HG03520 (cell line): ENCODE data around the gene ATF5.
"Not testable (repeated sequence)": the region's sequence is repeated elsewhere in the genome, so short reads cannot be mapped to it uniquely, and the experiment has no call there.

Experiments used
- ATAC-seq: cut with Tn5 transposase; IDR thresholded peaks from one replicate; pipeline ENCODE4 v1.9.1; 2021; ENCODE audit warnings: mild to moderate bottlenecking, moderate library complexity; ENCODE audit not compliant: unreplicated experiment

Gene ATF5

DNA sequence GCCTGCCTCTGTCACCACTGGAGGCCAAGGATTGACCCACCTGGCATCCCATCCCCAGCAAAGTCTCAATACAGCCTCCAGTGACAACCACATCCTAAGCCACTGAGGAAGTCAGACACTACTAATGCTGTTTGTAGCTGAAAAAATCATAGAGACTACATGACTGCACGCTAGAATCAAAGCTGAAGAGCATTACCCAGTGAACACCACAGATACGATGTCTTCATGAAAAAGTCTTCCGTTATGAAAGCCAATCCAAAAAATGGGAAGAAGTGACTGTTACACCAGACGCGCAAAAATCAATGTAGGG is 11.4 kb downstream of the ATF5 start:
- ATAC-seq = no peak

DNA sequence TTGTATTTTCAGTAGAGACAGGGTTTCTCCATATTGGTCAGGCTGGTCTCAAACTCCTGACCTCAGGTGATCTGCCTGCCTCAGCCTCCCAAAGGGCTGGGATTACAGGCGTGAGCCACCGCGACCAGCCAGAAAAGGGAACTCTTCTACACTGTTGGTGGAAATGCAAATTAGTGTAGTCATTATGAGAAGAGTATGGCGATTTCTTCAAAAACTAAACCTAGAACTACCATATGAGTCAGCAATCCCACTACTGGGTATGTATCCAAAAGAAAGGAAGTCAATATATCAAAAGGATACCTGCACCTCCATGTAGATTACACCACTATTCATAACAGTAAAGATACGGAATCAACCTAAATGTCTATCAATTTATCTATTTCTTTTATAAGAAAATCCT is 15.6 kb downstream of the ATF5 start:
- not testable (repeated sequence) for ATAC-seq

- ATAC-seq = no peak
These were observed 17.4 kb downstream of the ATF5 start for GRCh38 chr19:49946415-49946814.

DNA sequence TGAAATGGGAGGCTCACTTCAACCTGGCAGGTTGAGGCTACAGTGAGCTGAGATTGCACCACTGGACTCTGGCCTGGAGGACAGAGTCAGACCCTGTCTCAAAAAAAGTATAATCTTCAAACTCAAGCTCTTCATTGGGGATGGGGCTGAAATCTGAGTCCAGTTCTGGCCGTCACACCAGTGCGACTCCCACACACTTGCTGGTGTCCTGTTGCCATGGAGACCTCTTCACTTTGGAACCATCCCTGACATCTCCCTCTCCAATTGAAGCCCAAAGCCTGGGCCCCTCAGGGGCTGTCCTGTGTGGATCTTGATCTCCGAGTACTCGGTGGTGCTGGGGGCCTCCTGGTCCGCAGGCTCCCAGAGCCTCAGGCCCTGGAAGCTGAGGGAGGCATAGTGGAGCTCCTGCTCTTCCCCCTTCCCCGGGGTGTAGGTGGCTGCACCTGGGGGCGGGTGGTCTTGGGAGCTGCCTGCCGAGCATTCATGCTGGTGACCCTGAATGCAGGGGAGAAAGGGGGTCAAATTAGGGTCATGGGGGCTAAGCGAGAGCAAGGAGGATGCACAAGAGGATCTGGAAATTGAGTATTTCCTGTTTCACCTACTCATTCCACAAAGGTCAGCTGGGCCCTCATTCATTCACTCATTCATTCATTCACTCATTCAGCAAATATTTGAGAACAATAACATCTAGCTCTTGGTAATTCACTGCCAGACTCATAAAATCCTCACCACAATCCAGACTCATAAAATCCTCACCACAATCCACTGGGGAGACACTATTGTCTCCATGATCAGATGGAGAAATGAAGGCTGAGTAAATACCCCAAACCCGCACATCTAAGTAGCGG is 21.0 kb downstream of the ATF5 start:
- ATAC-seq = no peak

- no peak for ATAC-seq
These were observed 21.6 kb downstream of the ATF5 start for GRCh38 chr19:49950590-49950948.

DNA sequence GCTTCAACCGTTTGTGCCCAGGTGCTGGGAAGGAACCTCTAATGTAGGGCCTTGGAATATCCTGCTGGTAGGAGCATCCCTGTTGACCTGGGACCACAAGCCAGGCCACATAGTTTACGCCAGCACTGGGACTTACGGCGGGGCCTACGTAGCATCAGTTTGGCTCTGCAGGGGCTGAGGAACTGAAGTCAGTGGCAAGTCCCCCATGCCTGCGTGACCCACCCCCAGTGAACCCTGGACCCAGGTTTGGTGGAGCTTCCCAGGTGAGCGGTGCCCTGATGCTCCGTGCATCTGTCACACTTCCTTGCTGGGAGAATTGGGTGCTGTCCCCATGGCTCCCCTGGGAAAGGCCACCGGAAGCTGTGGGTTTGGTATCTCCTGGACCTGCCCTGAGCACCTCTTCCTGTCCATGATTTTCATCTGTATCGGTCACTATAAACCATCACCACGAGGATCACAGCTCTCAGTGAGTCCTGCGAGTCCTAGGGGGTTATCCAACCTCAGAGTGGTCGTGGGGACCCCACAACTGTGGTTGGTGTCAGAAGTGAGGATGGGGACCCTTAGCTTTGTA is 22.0 kb downstream of the ATF5 start:
- no peak for ATAC-seq

- no peak for ATAC-seq
These were observed 22.9 kb downstream of the ATF5 start for GRCh38 chr19:49951806-49952478.

- no peak for ATAC-seq
These were observed 23.5 kb downstream of the ATF5 start for GRCh38 chr19:49952479-49952836.

GRCh38 chr19:49952906-49953305 is 23.9 kb downstream of the ATF5 start:
- no peak for ATAC-seq

DNA sequence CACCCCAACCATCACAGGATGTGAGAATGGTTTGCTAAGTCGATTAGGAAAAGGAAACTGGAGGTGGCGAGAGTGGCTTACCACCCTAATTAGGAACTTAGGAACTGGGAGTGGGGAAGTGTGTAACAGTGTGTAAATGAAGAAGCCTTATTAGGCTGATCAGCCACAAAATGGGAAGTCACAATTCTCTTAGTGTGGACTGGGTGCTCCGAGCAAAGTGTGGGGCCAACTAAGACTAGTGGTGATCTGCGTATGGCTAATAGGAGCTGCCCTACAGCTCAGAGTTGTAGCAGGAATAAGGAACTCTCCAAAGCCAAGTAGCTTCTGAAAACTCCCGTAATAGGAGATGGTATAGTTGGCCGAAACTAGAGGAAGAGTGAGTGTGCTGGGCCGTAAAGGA is 24.4 kb downstream of the ATF5 start:
- no peak for ATAC-seq

DNA sequence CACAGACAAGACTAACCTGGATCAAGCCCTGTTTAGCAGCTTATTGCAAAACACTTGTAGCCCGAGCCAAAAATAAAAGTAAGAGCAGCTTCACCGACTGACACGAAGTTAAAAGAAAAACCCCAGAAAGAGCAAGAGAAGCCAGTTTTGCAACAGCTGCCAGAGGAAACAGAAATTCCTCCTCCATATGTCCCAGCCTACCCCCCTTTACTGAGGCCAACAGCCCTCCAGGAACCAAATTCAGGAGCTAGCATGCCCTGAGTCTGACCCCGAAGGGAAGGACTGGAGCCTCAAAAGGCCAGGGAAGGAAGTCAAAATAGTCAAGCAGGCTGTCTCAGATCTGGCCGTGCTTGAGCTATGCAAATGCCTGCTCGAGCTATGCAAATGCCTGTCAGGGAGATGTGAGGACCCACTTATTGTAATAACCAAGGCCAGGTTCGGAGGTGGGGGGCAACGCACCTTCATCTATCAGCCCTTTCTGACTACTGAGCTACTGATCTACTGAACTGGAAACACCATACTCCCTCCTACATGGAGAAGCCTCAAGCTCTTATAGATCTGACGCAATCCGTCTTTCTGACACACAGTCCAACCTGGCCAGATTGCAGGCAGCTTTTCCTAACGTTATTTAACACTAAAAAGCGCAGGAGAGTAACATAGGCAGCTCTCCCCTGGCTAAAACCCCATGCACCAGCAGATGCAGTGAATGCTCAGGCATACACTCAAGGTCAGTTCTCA is 25.3 kb downstream of the ATF5 start:
- no peak for ATAC-seq

DNA sequence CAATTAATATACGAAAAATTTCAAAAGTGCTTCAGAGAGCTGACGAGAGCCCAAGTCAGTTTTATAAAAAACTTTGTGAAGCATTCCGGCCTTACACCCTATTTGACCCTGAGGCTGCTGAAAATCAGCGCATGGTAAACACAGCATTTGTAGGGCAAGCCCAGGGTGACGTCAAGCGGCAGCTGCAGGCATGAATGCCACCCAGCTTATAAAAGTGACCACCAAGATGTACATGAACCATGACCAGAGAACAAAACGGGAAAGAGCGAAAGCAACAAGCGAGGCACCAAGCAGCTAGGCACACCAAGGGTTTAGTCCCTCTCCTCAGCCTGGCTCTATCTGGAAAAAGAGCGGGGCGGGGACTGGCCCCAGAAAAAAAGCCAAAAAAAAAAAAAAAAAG is 25.9 kb downstream of the ATF5 start:
- ATAC-seq = no peak

GRCh38 chr19:49956115-49956495 is 27.1 kb downstream of the ATF5 start:
- no peak for ATAC-seq

DNA sequence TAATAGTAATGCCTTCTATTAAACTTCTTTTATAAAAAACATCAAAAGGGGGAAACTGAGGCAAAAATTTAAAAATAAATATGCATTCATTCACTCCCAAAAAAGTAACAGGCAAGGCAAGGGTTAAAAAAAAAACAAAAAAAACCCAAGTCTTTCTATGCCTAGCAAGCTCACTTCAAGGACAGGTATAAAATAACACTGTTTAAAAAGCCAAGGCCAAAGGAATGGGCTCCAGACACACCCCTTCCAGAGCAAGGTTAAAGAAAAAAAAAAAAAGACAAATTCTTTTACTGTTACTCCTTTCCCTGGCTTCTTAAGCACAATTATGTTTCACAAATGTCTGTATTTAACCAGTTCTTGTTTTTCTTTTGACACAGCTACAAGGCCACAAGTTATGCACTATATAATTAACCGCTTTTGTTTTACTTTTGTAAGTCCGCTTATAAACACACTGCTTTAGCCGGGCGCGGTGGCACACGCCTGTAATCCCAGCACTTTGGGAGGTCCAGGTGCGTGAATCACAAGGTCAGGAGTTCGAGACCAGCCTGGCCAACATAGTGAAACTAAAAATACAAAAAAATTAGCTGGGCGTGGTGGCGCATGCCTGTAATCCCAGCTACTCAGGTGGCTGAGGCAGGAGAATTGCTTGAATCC is 28.4 kb downstream of the ATF5 start:
- no peak for ATAC-seq

DNA sequence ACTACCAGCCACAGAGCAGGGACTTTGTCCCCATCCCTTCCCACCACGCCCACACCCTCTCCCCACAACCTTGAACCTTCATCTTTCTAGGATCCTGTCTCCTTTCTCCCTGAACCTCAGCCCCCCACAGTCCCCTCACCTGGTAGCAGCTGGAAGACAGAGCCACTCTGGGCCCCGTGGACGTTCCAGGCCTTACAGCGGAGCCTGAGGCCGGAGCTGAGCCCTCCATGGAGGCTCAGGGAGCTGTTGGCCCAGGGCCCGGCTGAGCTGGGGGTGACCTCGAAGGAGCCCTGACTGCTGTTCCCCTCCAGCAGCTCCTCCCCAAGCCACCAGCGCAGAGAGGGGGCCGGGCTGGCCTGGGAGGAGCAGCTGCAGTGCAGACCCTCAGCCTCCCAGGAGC is 29.1 kb downstream of the ATF5 start:
- ATAC-seq = not testable (repeated sequence)

- not testable (repeated sequence) for ATAC-seq
These were observed 29.6 kb downstream of the ATF5 start for GRCh38 chr19:49958596-49958995.

- ATAC-seq = not testable (repeated sequence)
These were observed 30.9 kb downstream of the ATF5 start for GRCh38 chr19:49959892-49960291.

DNA sequence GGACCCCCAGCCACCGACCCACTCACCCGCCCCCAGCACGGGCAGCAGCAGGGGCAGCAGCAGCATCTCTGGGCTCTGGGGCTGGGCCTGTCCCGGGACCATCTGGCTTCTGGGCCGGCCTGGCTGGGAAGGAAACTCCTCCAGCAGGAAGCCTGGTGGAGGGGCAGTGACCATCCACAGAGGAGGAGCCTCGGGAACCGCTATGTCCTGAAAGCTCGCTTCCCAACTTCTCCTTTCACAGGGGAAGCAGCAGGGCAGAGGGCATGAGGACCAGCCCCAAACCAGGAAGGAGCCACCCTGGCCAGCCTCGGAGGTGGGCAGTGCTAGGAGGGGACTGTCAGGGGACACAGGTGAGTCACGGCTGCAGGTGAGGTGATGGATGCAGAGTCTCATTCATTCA is 32.0 kb downstream of the ATF5 start, which contains the start of gene SIGLEC11:
SIGLEC11 (minus strand) TSS at position 193 of the 400 bp plus-strand sequence; CDS start at position 102, 91 bp downstream.
- ATAC-seq = not testable (repeated sequence)

DNA sequence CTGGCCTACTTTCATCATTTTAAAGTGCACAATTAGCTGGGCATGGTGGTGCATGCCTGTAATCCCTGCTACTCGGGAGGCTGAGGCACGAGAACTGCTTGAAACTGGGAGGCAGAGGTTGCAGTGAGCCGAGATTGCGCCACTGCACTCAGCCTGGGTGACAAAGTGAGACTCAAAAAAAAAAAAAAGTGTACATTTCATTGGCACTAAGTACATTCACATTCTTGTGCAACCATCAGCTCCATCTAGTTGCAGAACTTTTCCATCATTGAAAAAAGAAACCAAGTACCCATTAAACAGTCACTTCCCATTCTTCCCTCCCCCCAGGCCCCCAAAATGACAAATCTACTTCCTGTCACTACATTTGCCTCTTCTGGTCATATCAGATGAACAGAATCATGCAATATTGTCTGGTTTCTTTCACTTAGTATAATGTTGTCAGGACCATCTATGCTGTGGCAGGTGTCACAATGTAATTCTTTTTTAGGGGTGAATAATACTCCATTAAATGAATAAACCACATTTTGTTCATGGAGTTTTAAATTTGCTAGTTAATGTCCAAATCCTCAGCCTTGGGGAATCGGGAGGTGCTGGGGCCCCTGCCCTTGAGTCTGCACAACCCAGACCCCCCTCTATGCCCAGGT is 39.4 kb downstream of the ATF5 start:
- ATAC-seq = no peak

DNA sequence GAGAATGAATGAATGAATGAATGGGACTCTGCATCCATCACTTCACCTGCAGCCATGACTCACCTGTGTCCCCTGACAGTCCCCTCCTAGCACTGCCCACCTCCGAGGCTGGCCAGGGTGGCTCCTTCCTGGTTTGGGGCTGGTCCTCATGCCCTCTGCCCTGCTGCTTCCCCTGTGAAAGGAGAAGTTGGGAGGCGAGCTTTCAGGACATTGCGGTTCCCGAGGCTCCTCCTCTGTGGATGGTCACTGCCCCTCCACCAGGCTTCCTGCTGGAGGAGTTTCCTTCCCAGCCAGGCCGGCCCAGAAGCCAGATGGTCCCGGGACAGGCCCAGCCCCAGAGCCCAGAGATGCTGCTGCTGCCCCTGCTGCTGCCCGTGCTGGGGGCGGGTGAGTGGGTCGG is 40.4 kb downstream of the ATF5 start:
- not testable (repeated sequence) for ATAC-seq

DNA sequence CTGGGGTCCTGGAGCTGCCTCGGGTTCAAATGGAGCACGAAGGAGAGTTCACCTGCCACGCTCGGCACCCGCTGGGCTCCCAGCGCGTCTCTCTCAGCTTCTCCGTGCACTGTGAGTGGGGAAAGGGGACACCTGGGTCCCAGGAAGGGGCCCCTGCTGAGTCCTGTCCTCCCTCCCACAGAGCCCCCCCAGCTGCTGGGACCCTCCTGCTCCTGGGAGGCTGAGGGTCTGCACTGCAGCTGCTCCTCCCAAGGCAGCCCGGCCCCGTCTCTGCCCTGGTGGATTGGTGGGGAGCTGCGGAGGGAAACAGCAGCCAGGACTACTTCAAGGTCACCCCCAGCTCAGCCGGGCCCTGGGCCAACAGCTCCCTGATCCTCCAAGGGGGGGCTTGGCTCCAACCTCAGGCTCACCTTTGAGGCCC is 43.0 kb downstream of the ATF5 start:
- ATAC-seq = no peak
